ENCODE data around the gene TP53TG3.
"Not testable (repeated sequence)": the region's sequence is repeated elsewhere in the genome, so short reads cannot be mapped to it uniquely, and the experiment has no call there.

The TP53TG3 gene

GRCh38 chr16:32676065-32676464, at the start of gene TP53TG3:
TP53TG3 (minus strand) TSS chr16:32676165; CDS start chr16:32676097, 68 bp downstream.
- DNase-seq = not testable (repeated sequence)

- DNase-seq = not testable (repeated sequence)
Measured at GRCh38 chr16:32650876-32651275, 25.1 kb downstream of the TP53TG3 start.

GRCh38 chr16:32647562-32647961, 28.4 kb downstream of the TP53TG3 start:
- DNase-seq = not testable (repeated sequence)

- not testable (repeated sequence) for DNase-seq
Measured at GRCh38 chr16:32646780-32647179, 29.2 kb downstream of the TP53TG3 start.

GRCh38 chr16:32646177-32646576, 29.8 kb downstream of the TP53TG3 start:
- not testable (repeated sequence) for DNase-seq

- DNase-seq = not testable (repeated sequence)
Measured at GRCh38 chr16:32645278-32645908, 30.6 kb downstream of the TP53TG3 start.

- DNase-seq = not testable (repeated sequence)
Measured at GRCh38 chr16:32644715-32645114, 31.2 kb downstream of the TP53TG3 start.

GRCh38 chr16:32637614-32638013, 38.4 kb downstream of the TP53TG3 start:
- DNase-seq = not testable (repeated sequence)

GRCh38 chr16:32632096-32632495, 43.9 kb downstream of the TP53TG3 start:
- not testable (repeated sequence) for DNase-seq
